Measurements from ENCODE around the gene CFAP77. TPM values are rescaled to one million over a fixed set of nuclear protein-coding genes. Genes with fewer than 3 reads are reported as not detected.

The CFAP77 gene
- total RNA-seq, result not detected in 2 replicates

GRCh38 chr9:132409828-132410528, at the start of gene CFAP77:
Gene CFAP77, plus strand, starts transcription at chr9:132410211. Its CDS starts 61 bp downstream, at chr9:132410272.
- Mint-ChIP-seq H3K36me3 (ENCODE audit: low read depth) (peaks cover 3% of the 10 kb centered on the region), H3K4me3 (peak within 1 kb of the TSS; percentile 78), H3K9me3 (no peaks in the 10 kb centered on the region), H3K27me3 (peaks cover 21% of the 10 kb centered on the region), H3K27ac (peak within 1 kb of the TSS; percentile 53), H3K4me1 (peaks cover 39% of the 10 kb centered on the region)
- peak; percentile 48 for DNase-seq
- ChIA-PET POLR2A (interaction anchor here (0.6 to 1.4 kb wide), 9 partner anchors 26 to 1479 kb away, joined by 3 to 7 read pairs (median 4); partner anchors contain the start of genes DDX31 and SETX), CTCF (no interaction called here)
- ATAC-seq (ENCODE audit: low read depth), result peak; percentile 51
- intact Hi-C loops (cut with micrococcal nuclease), result loop anchor here (1.0 to 10.0 kb wide), 9 partner anchors 153 to 1283 kb away; partner anchors contain the start of genes GTF3C4, GTF3C5, NTNG2 and NUP214
- TF ChIP-seq CTCF (IDR thresholded peaks at IDR 0.05), result no peak

GRCh38 chr9:132364068-132364467, 45.9 kb upstream of the CFAP77 start:
- CTCF ChIA-PET, result no interaction called here
- Mint-ChIP-seq H3K4me3 (no peak overlapping the region), H3K36me3 (ENCODE audit: low read depth) (no peaks in the 10 kb centered on the region), H3K4me1 (peaks cover 10% of the 10 kb centered on the region), H3K27me3 (no peaks in the 10 kb centered on the region), H3K9me3 (no peaks in the 10 kb centered on the region), H3K27ac (no peak overlapping the region)
- no peak for TF ChIP-seq CTCF (IDR thresholded peaks at IDR 0.05)
- DNase-seq (no peak), ATAC-seq (ENCODE audit: low read depth) (no peak)
- POLR2A ChIA-PET, result interaction anchor here (1.3 kb wide), 1 partner anchor 9 kb away, joined by 4 read pairs; the partner anchor contains the start of gene SETX
- intact Hi-C loops (cut with micrococcal nuclease), result no loop called here

GRCh38 chr9:132365986-132366385, 44.0 kb upstream of the CFAP77 start:
- no peaks in the 10 kb centered on the region for H3K27me3 Mint-ChIP-seq
- H3K4me3 Mint-ChIP-seq, result no peak overlapping the region
- H3K36me3 Mint-ChIP-seq (ENCODE audit: low read depth), result no peaks in the 10 kb centered on the region
- DNase-seq, result no peak
- intact Hi-C loops (cut with micrococcal nuclease), result no loop called here
- peaks cover 11% of the 10 kb centered on the region for H3K4me1 Mint-ChIP-seq
- POLR2A ChIA-PET, result interaction anchor here (1.0 to 1.3 kb wide), 4 partner anchors 8 to 18 kb away, joined by 3 to 7 read pairs (median 6); partner anchors contain the start of gene SETX
- no peak for ATAC-seq (ENCODE audit: low read depth)
- TF ChIP-seq CTCF (IDR thresholded peaks at IDR 0.05), result no peak
- H3K27ac Mint-ChIP-seq, result peak overlapping the region; percentile 72
- CTCF ChIA-PET, result interaction anchor here (0.7 to 0.8 kb wide), 2 partner anchors 9 to 11 kb away, joined by 3 read pairs; partner anchors contain the start of gene SETX
- no peaks in the 10 kb centered on the region for H3K9me3 Mint-ChIP-seq

- TF ChIP-seq CTCF (IDR thresholded peaks at IDR 0.05), result no peak
- intact Hi-C loops (cut with micrococcal nuclease), result no loop called here
These were observed 43.5 kb upstream of the CFAP77 start for GRCh38 chr9:132366481-132366880.

GRCh38 chr9:132367613-132368313, 42.2 kb upstream of the CFAP77 start:
- no peak overlapping the region for H3K4me3 Mint-ChIP-seq
- no peak for ATAC-seq (ENCODE audit: low read depth)
- no peaks in the 10 kb centered on the region for H3K27me3 Mint-ChIP-seq
- no peaks in the 10 kb centered on the region for H3K36me3 Mint-ChIP-seq (ENCODE audit: low read depth)
- intact Hi-C loops (cut with micrococcal nuclease), result no loop called here
- TF ChIP-seq CTCF (IDR thresholded peaks at IDR 0.05), result no peak
- no peaks in the 10 kb centered on the region for H3K9me3 Mint-ChIP-seq
- H3K4me1 Mint-ChIP-seq, result peaks cover 22% of the 10 kb centered on the region
- DNase-seq, result no peak
- ChIA-PET CTCF (no interaction called here), POLR2A (interaction anchor here (0.9 to 1.4 kb wide), 3 partner anchors 14 to 16 kb away, joined by 3 read pairs; no protein-coding TSS in a partner anchor)
- no peak overlapping the region for H3K27ac Mint-ChIP-seq

More at GRCh38 chr9:132366481-132366880, 43.5 kb upstream of the CFAP77 start:
- POLR2A ChIA-PET, result interaction anchor here (1.0 to 1.3 kb wide), 2 partner anchors 15 to 17 kb away, joined by 5 to 7 read pairs; no protein-coding TSS in a partner anchor
- no peaks in the 10 kb centered on the region for H3K27me3 Mint-ChIP-seq
- no peak overlapping the region for H3K27ac Mint-ChIP-seq
- DNase-seq (no peak), ATAC-seq (ENCODE audit: low read depth) (no peak)
- H3K4me1 Mint-ChIP-seq, result peaks cover 12% of the 10 kb centered on the region
- CTCF ChIA-PET, result no interaction called here
- H3K36me3 Mint-ChIP-seq (ENCODE audit: low read depth), result no peaks in the 10 kb centered on the region
- no peak overlapping the region for H3K4me3 Mint-ChIP-seq
- H3K9me3 Mint-ChIP-seq, result no peaks in the 10 kb centered on the region
